GM23338 (cell line): ENCODE results near the gene UCHL1. TPM values are rescaled to one million over a fixed set of nuclear protein-coding genes. Genes with fewer than 3 reads are reported as not detected.
A peak's percentile ranks its signal among the peaks of the same experiment; 100 is the strongest.

Experiments used
- ATAC-seq: fragments of 200-7000 bp; cut with Tn5 transposase; 3 replicates; pipeline ENCODE4 v1.9.1; 2020
- DNase-seq: peaks from one replicate; pipeline ENCODE4 v3.0.0-alpha.2; 2015; ENCODE audit warnings: low spot score
- H2AFZ ChIP-seq: fragments of 200-600 bp; sonication (generic); 2 replicates; pipeline ENCODE4 v1.8.0; 2016; ENCODE audit warnings: antibody characterized with exemption, mild to moderate bottlenecking, moderate library complexity
- H3F3A ChIP-seq: fragments of 200-600 bp; sonication (generic); replicated peaks from 2 replicates; pipeline ENCODE4 v1.8.0; 2017; ENCODE audit warnings: antibody characterized with exemption, mixed run types, low read depth
- H3K27ac ChIP-seq: fragments of 200-600 bp; sonication (generic); 2 replicates; pipeline ENCODE4 v1.6.1; 2016; ENCODE audit warnings: low read depth
- H3K27me3 ChIP-seq: fragments of 200-600 bp; sonication (generic); 2 replicates; pipeline ENCODE4 v1.8.0; 2016; ENCODE audit warnings: mild to moderate bottlenecking, mixed run types, moderate library complexity; ENCODE audit not compliant: insufficient read depth
- H3K36me3 ChIP-seq: fragments of 200-600 bp; sonication (generic); 2 replicates; pipeline ENCODE4 v1.8.0; 2016; ENCODE audit warnings: mild to moderate bottlenecking; ENCODE audit not compliant: insufficient read depth
- H3K4me1 ChIP-seq: fragments of 200-600 bp; sonication (generic); 2 replicates; pipeline ENCODE4 v1.8.0; 2016; ENCODE audit warnings: mild to moderate bottlenecking, moderate library complexity; ENCODE audit not compliant: insufficient read depth
- H3K4me2 ChIP-seq: fragments of 200-600 bp; sonication (generic); 2 replicates; pipeline ENCODE4 v1.7.1; 2017; ENCODE audit warnings: mixed run types
- H3K4me3 ChIP-seq: fragments of 200-600 bp; sonication (generic); 2 replicates; pipeline ENCODE4 v1.6.1; 2016; ENCODE audit warnings: mixed run types
- H3K79me2 ChIP-seq: fragments of 200-600 bp; sonication (generic); replicated peaks from 2 replicates; pipeline ENCODE4 v1.8.0; 2017; ENCODE audit warnings: mild to moderate bottlenecking; ENCODE audit not compliant: insufficient read depth
- H3K9me2 ChIP-seq: fragments of 200-600 bp; sonication (generic); 2 replicates; pipeline ENCODE4 v1.8.0; 2017; ENCODE audit not compliant: insufficient read depth
- H4K20me1 ChIP-seq: fragments of 200-600 bp; sonication (generic); replicated peaks from 2 replicates; pipeline ENCODE4 v1.8.0; 2017; ENCODE audit warnings: mild to moderate bottlenecking; ENCODE audit not compliant: insufficient read depth
- H3K27ac Mint-ChIP-seq: 2 replicates; pipeline ENCODE4 v1.8.0; 2020; ENCODE audit warnings: inconsistent platforms, mild to moderate bottlenecking, moderate library complexity, mixed read lengths
- H3K27me3 Mint-ChIP-seq: 3 replicates; pipeline ENCODE4 v1.8.0; 2022; ENCODE audit warnings: low read depth, mild to moderate bottlenecking, moderate library complexity, mixed read lengths, inconsistent platforms; ENCODE audit not compliant: insufficient read depth, poor library complexity
- H3K36me3 Mint-ChIP-seq: 3 replicates; pipeline ENCODE4 v1.8.0; 2021; ENCODE audit warnings: low read depth, mild to moderate bottlenecking, inconsistent platforms, moderate library complexity, mixed read lengths
- H3K4me1 Mint-ChIP-seq: 3 replicates; pipeline ENCODE4 v1.8.0; 2020; ENCODE audit warnings: mild to moderate bottlenecking, inconsistent platforms, mixed read lengths
- H3K4me3 Mint-ChIP-seq: 3 replicates; pipeline ENCODE4 v1.8.0; 2021; ENCODE audit warnings: moderate library complexity, mild to moderate bottlenecking, inconsistent platforms, mixed read lengths
- H3K9me3 Mint-ChIP-seq: 3 replicates; pipeline ENCODE4 v1.8.0; 2020; ENCODE audit warnings: moderate library complexity, mild to moderate bottlenecking, inconsistent platforms, mixed read lengths
- EZH2 ChIP-seq: fragments of 200-600 bp; sonication (generic); IDR thresholded peaks from one replicate; pipeline ENCODE4 v1.8.0; 2017; ENCODE audit warnings: antibody characterized with exemption, mild to moderate bottlenecking, low read depth; ENCODE audit not compliant: unreplicated experiment
- EZH2phosphoT487 ChIP-seq: fragments of 200-600 bp; sonication (generic); IDR thresholded peaks from one replicate; pipeline ENCODE4 v1.8.1; 2018; ENCODE audit warnings: antibody characterized with exemption; ENCODE audit not compliant: unreplicated experiment
- JUNB ChIP-seq: IDR thresholded peaks from one replicate; pipeline ENCODE4 v1.6.1; 2016; ENCODE audit warnings: antibody characterized with exemption; ENCODE audit not compliant: unreplicated experiment
- POLR2AphosphoS5 ChIP-seq: IDR thresholded peaks from 2 replicates; pipeline ENCODE4 v1.6.1; 2016; ENCODE audit warnings: antibody characterized with exemption, low read depth
- ZNF331 ChIP-seq: fragments of 250-450 bp; sonication (Bioruptor Pico); IDR thresholded peaks from 2 replicates; pipeline ENCODE4 v1.5.0; 2020; ENCODE audit warnings: low read depth, mild to moderate bottlenecking, moderate library complexity
- polyA plus RNA-seq: library from polyadenylated mRNA; unstranded; fragments of >200 nt; fragmentation: Nextera tagmentation; extraction: Ambion mirVana; gene quantifications from 2 replicates; pipeline ENCODE4 v1.2.1, GENCODE V29; 2016
- total RNA-seq: library from RNA; depleted of rRNA; stranded (reverse); fragments of >200 nt; shearing (Covaris generic); gene quantifications from 2 replicates; pipeline ENCODE4 v1.2.3, GENCODE V29; 2014
- TF ChIP-seq, protein P1 (sequence below), 2 experiments: fragments of 200-600 bp in 1 of 2; sonication (generic) in 1 of 2; conservative IDR thresholded peaks; 2 replicates each; pipeline versions ENCODE4 v1.5.1 to v1.6.1; 2016 to 2017; ENCODE audit warnings: antibody characterized with exemption in 2 of 2, low read depth in 2 of 2, mild to moderate bottlenecking in 2 of 2, moderate library complexity in 1 of 2
- TF ChIP-seq, protein P2 (sequence below): IDR thresholded peaks from one replicate; pipeline ENCODE4 v1.6.1; 2018; ENCODE audit warnings: antibody characterized with exemption; ENCODE audit not compliant: unreplicated experiment
- TF ChIP-seq, protein P3 (sequence below): IDR thresholded peaks from 2 replicates; pipeline ENCODE4 v1.6.1; 2016; ENCODE audit warnings: antibody characterized with exemption

Gene UCHL1
- total and polyA plus RNA-seq, 2 experiments from 2014 or later = 998 to 1,758 TPM

DNA sequence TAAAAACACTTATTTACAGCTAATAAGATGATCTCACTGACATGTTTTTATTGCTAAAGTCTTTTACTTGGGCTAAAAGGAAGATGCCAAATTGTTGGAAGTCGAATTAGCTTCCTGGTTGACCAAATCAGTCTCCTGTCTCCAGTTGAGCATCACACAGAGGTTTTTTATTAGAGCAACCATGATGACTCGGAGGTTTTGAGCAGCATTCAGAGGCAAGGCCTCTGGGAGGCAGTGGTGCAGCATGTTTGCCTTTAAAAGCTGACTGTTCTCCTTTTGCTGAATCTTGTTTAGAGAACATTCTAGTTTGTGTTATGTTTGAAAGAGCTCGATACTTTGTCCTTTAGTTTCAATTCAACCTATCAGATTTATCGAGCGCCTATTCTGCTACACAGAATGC lies 2.1 kb downstream of the UCHL1 start:
- Mint-ChIP-seq H3K9me3 (no peaks in the 10 kb centered on the region), H3K4me1 (peaks cover 26% of the 10 kb centered on the region), H3K36me3 (peaks cover 61% of the 10 kb centered on the region), H3K4me3 (peak overlapping the region; percentile 97), H3K27ac (peak overlapping the region; percentile 97), H3K27me3 (peaks cover 9% of the 10 kb centered on the region)
- ATAC-seq = no peak
- H3K4me3 ChIP-seq = peak overlapping the region; percentile 65
- DNase-seq = peak; percentile 63
- no peak overlapping the region for H2AFZ ChIP-seq
- no peaks in the 10 kb centered on the region for H3K27me3 ChIP-seq
- TF ChIP-seq ZNF331 (CRISPR knock-in tag) (no peak), JUNB (no peak), EZH2 (no peak), POLR2AphosphoS5 (no peak)
- TF ChIP-seq, protein P1, sequence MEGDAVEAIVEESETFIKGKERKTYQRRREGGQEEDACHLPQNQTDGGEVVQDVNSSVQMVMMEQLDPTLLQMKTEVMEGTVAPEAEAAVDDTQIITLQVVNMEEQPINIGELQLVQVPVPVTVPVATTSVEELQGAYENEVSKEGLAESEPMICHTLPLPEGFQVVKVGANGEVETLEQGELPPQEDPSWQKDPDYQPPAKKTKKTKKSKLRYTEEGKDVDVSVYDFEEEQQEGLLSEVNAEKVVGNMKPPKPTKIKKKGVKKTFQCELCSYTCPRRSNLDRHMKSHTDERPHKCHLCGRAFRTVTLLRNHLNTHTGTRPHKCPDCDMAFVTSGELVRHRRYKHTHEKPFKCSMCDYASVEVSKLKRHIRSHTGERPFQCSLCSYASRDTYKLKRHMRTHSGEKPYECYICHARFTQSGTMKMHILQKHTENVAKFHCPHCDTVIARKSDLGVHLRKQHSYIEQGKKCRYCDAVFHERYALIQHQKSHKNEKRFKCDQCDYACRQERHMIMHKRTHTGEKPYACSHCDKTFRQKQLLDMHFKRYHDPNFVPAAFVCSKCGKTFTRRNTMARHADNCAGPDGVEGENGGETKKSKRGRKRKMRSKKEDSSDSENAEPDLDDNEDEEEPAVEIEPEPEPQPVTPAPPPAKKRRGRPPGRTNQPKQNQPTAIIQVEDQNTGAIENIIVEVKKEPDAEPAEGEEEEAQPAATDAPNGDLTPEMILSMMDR (conservative IDR thresholded peaks at IDR 0.05; ENCODE audit: low read depth in 2 of 2) = peak; percentile 25 to 47
- H3K4me2 ChIP-seq = peak overlapping the region; percentile 78
- 0 out of 2 replicates have a peak overlapping the region, but pooled peaks have one; percentile 67 for H3K27ac ChIP-seq
- H3K79me2 ChIP-seq = peaks cover 41% of the 10 kb centered on the region
- peaks cover 52% of the 10 kb centered on the region for H3K36me3 ChIP-seq
- H3K9me2 ChIP-seq = no peaks in the 10 kb centered on the region
- H3K4me1 ChIP-seq = peaks cover 23% of the 10 kb centered on the region
- peaks cover 32% of the 10 kb centered on the region for H4K20me1 ChIP-seq
- H3F3A ChIP-seq = peaks cover 40% of the 10 kb centered on the region

DNA sequence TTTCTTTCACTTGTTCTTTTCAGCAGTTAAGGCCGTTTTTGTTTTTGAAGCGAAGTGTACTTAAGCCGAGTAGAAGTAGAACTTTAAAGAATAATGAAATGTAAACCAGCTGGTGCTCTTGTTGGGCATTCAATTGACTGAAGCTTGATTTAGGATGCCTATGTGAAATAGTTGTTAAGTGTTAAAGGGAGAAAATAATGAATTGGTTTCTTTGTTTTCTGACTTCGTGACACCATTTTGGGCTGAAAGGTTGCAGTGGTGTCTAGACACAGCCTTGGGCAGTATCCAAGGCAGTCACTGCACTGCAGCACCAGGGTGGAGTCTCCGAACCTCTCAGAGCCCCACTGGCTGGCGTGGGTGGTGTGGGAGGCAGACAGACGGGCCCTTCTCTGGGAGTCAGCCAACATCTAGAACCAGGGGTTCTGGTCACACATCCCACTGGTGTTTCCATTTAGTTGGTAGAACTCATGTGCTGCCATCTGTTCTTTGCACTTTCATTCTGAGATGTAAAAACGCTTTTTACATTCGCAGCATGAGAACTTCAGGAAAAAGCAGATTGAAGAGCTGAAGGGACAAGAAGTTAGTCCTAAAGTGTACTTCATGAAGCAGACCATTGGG lies 3.5 kb downstream of the UCHL1 start:
- Mint-ChIP-seq H3K27ac (peak overlapping the region; percentile 85), H3K9me3 (no peaks in the 10 kb centered on the region), H3K4me1 (peaks cover 24% of the 10 kb centered on the region), H3K36me3 (peaks cover 76% of the 10 kb centered on the region), H3K4me3 (peak overlapping the region; percentile 39; the same call in 2 of the 3 replicates), H3K27me3 (peaks cover 9% of the 10 kb centered on the region)
- Histone ChIP-seq H3K79me2 (peaks cover 41% of the 10 kb centered on the region), H3K36me3 (peaks cover 67% of the 10 kb centered on the region), H3K27me3 (no peaks in the 10 kb centered on the region), H3K4me3 (no peak overlapping the region), H3K4me1 (peaks cover 22% of the 10 kb centered on the region), H3K4me2 (peak overlapping the region; percentile 40; the same call in 1 of the 2 replicates), H3F3A (peaks cover 54% of the 10 kb centered on the region), H2AFZ (no peak overlapping the region), H3K27ac (peak overlapping the region; percentile 67), H3K9me2 (no peaks in the 10 kb centered on the region), H4K20me1 (peaks cover 41% of the 10 kb centered on the region)
- no peak for DNase-seq
- no peak for ATAC-seq
- TF ChIP-seq, protein P2, sequence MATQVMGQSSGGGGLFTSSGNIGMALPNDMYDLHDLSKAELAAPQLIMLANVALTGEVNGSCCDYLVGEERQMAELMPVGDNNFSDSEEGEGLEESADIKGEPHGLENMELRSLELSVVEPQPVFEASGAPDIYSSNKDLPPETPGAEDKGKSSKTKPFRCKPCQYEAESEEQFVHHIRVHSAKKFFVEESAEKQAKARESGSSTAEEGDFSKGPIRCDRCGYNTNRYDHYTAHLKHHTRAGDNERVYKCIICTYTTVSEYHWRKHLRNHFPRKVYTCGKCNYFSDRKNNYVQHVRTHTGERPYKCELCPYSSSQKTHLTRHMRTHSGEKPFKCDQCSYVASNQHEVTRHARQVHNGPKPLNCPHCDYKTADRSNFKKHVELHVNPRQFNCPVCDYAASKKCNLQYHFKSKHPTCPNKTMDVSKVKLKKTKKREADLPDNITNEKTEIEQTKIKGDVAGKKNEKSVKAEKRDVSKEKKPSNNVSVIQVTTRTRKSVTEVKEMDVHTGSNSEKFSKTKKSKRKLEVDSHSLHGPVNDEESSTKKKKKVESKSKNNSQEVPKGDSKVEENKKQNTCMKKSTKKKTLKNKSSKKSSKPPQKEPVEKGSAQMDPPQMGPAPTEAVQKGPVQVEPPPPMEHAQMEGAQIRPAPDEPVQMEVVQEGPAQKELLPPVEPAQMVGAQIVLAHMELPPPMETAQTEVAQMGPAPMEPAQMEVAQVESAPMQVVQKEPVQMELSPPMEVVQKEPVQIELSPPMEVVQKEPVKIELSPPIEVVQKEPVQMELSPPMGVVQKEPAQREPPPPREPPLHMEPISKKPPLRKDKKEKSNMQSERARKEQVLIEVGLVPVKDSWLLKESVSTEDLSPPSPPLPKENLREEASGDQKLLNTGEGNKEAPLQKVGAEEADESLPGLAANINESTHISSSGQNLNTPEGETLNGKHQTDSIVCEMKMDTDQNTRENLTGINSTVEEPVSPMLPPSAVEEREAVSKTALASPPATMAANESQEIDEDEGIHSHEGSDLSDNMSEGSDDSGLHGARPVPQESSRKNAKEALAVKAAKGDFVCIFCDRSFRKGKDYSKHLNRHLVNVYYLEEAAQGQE = no peak
- TF ChIP-seq EZH2phosphoT487 (no peak), JUNB (no peak), ZNF331 (CRISPR knock-in tag) (no peak), EZH2 (no peak)
- TF ChIP-seq, protein P3, sequence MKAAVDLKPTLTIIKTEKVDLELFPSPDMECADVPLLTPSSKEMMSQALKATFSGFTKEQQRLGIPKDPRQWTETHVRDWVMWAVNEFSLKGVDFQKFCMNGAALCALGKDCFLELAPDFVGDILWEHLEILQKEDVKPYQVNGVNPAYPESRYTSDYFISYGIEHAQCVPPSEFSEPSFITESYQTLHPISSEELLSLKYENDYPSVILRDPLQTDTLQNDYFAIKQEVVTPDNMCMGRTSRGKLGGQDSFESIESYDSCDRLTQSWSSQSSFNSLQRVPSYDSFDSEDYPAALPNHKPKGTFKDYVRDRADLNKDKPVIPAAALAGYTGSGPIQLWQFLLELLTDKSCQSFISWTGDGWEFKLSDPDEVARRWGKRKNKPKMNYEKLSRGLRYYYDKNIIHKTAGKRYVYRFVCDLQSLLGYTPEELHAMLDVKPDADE = no peak
- TF ChIP-seq, protein P1 (conservative IDR thresholded peaks at IDR 0.05; ENCODE audit: low read depth in 2 of 2) = no peak
